A549 (cell line): ENCODE measurements around the gene ILRUN. TPM values are rescaled to one million over a fixed set of nuclear protein-coding genes. Genes with fewer than 3 reads are reported as not detected.

Experiments
- ATAC-seq, 2 experiments: fragments of 200-7000 bp in 1 of 2; fragments of >200 bp in 1 of 2; cut with Nextera tagmentation in 1 of 2; cut with Tn5 transposase in 1 of 2; 3 replicates each; pipeline versions ENCODE4 v1.8.0 to v1.9.1; 2018 to 2020; ENCODE audit warnings: mild to moderate bottlenecking in 1 of 2, moderate library complexity in 1 of 2
- CTCF ChIA-PET: fragments of 300-600 bp; sonication (Branson Sonifier 250); formaldehyde crosslinking; extraction: SDS; loops from one replicate; lab custom pipeline; 2021; ENCODE audit warnings: antibody characterized with exemption, inconsistent platforms; lab: Yijun Ruan, JAX
- POLR2A ChIA-PET: fragments of 350-600 bp; formaldehyde crosslinking; extraction: SDS; loops from one replicate; lab custom pipeline; 2021; ENCODE audit warnings: antibody characterized with exemption, inconsistent platforms; lab: Yijun Ruan, JAX
- DNase-seq, 2 experiments: peaks; one replicate each; pipeline versions ENCODE4 v3.0.0 to v3.0.0-alpha.2; 2011 to 2016; ENCODE audit warnings: low read depth in 1 of 2, low spot score in 1 of 2
- FAIRE-seq: peaks from 2 replicates; lab custom pipeline; 2011; peaks lifted over from hg19 to GRCh38; lab: Jason Lieb, UNC
- H3K27ac ChIP-seq, 2 experiments: fragments of >200 bp; sonication (Bioruptor Twin); formaldehyde crosslinking; 3 replicates each; pipeline ENCODE4 v1.5.1; 2016 to 2017
- H3K4me1 ChIP-seq: fragments of >200 bp; sonication (Bioruptor Twin); formaldehyde crosslinking; 3 replicates; pipeline ENCODE4 v1.6.1; 2016
- H3K4me2 ChIP-seq: fragments of >200 bp; sonication (Bioruptor Twin); formaldehyde crosslinking; 3 replicates; pipeline ENCODE4 v1.6.1; 2016
- H3K4me3 ChIP-seq: fragments of >200 bp; sonication (Bioruptor Twin); formaldehyde crosslinking; 3 replicates; pipeline ENCODE4 v1.5.1; 2016
- H3K9me3 ChIP-seq: fragments of >200 bp; sonication (Bioruptor Twin); formaldehyde crosslinking; 3 replicates; pipeline ENCODE4 v1.6.1; 2016
- ATOH8 ChIP-seq: fragments of 250-450 bp; sonication (Bioruptor Pico); IDR thresholded peaks from 2 replicates; pipeline ENCODE4 v1.5.0; 2020; ENCODE audit warnings: low read depth, mild to moderate bottlenecking, moderate library complexity
- BCL3 ChIP-seq: fragments of >200 bp; sonication (Bioruptor Twin); formaldehyde crosslinking; IDR thresholded peaks from 3 replicates; pipeline ENCODE4 v1.6.1; 2016
- CEBPB ChIP-seq, 2 experiments: fragments of >200 bp in 1 of 2; sonication (Bioruptor Twin) in 1 of 2; formaldehyde crosslinking in 1 of 2; IDR thresholded peaks; 2 replicates each; pipeline ENCODE4 v1.6.1; 2012 to 2016
- EHF ChIP-seq: fragments of 250-450 bp; sonication (Bioruptor Pico); IDR thresholded peaks from 2 replicates; pipeline ENCODE4 v1.5.0; 2020; ENCODE audit warnings: mild to moderate bottlenecking
- EHMT2 ChIP-seq: fragments of 200-600 bp; sonication (generic); IDR thresholded peaks from 2 replicates; pipeline ENCODE4 v1.6.1; 2016; ENCODE audit warnings: antibody characterized with exemption, low read depth, mild to moderate bottlenecking, moderate library complexity
- EP300 ChIP-seq, 2 experiments: fragments of >200 bp; sonication (Bioruptor Twin); formaldehyde crosslinking; IDR thresholded peaks; 2 replicates in 1 of 2; 3 replicates in 1 of 2; pipeline ENCODE4 v1.6.1; 2016 to 2017
- FOSL2 ChIP-seq, 2 experiments: fragments of 450-650 bp in 1 of 2; fragments of >200 bp in 1 of 2; sonication (Bioruptor Twin) in 1 of 2; formaldehyde crosslinking; IDR thresholded peaks; 2 replicates each; pipeline versions ENCODE4 v1.5.0 to v1.6.1; 2016 to 2020; ENCODE audit warnings: mild to moderate bottlenecking in 1 of 2, moderate library complexity in 1 of 2
- GATA3 ChIP-seq: IDR thresholded peaks from 2 replicates; pipeline ENCODE4 v1.6.1; 2012; ENCODE audit warnings: borderline replicate concordance
- HES2 ChIP-seq: fragments of >200 bp; sonication (Bioruptor Twin); formaldehyde crosslinking; IDR thresholded peaks from 2 replicates; pipeline ENCODE4 v1.6.1; 2016
- HOXA7 ChIP-seq: fragments of 250-450 bp; sonication (Bioruptor Pico); IDR thresholded peaks from 2 replicates; pipeline ENCODE4 v1.5.0; 2020; ENCODE audit warnings: mild to moderate bottlenecking, moderate library complexity
- KDM5A ChIP-seq: fragments of 200-600 bp; sonication (generic); IDR thresholded peaks from 2 replicates; pipeline ENCODE4 v1.6.1; 2016; ENCODE audit warnings: antibody characterized with exemption, mild to moderate bottlenecking
- MAFK ChIP-seq: fragments of 450-650 bp; IDR thresholded peaks from 2 replicates; pipeline ENCODE4 v1.6.1; 2014; ENCODE audit not compliant: partially characterized antibody
- MAZ ChIP-seq: fragments of 150-350 bp; IDR thresholded peaks from 2 replicates; pipeline ENCODE4 v1.6.1; 2014; ENCODE audit warnings: antibody characterized with exemption, low read depth, low read length, borderline replicate concordance
- MYC ChIP-seq: IDR thresholded peaks from 2 replicates; pipeline ENCODE4 v1.6.1; 2012; ENCODE audit warnings: mild to moderate bottlenecking, inconsistent platforms, low read length, improper control_type of control experiment, borderline replicate concordance
- NR3C1 ChIP-seq: fragments of >200 bp; sonication (Bioruptor Twin); formaldehyde crosslinking; IDR thresholded peaks from 3 replicates; pipeline ENCODE4 v1.6.1; 2017
- PBX3 ChIP-seq: IDR thresholded peaks from 2 replicates; pipeline ENCODE4 v1.6.1; 2012
- POLR2AphosphoS2 ChIP-seq: conservative IDR thresholded peaks from 2 replicates; pipeline ENCODE4 v1.6.1; 2012; ENCODE audit warnings: low read length, improper control_type of control experiment, inconsistent platforms
- RAD21 ChIP-seq, 2 experiments: fragments of >200 bp in 1 of 2; sonication (Bioruptor Twin) in 1 of 2; formaldehyde crosslinking in 1 of 2; IDR thresholded peaks in 1 of 2; conservative IDR thresholded peaks in 1 of 2; 2 replicates in 1 of 2; 3 replicates in 1 of 2; pipeline ENCODE4 v1.6.1; 2012 to 2018; ENCODE audit warnings: inconsistent platforms in 1 of 2
- RARB ChIP-seq: fragments of 250-450 bp; sonication (Bioruptor Pico); IDR thresholded peaks from 2 replicates; pipeline ENCODE4 v1.8.0; 2021; ENCODE audit warnings: mild to moderate bottlenecking, moderate library complexity
- SMC3 ChIP-seq: fragments of >200 bp; sonication (Bioruptor Twin); formaldehyde crosslinking; IDR thresholded peaks from 3 replicates; pipeline ENCODE4 v1.6.1; 2018; ENCODE audit warnings: inconsistent platforms
- ZSCAN20 ChIP-seq: fragments of 250-450 bp; sonication (Bioruptor Pico); IDR thresholded peaks from 2 replicates; pipeline ENCODE4 v1.8.0; 2022; ENCODE audit warnings: mild to moderate bottlenecking, moderate library complexity
- WGBS: methylation state at CpG from one replicate; pipeline ENCODE4 v1.1.6; 2017; ENCODE audit errors: missing lambda C conversion rate; 5-methylcytosine and 5-hydroxymethylcytosine counted together
- polyA plus RNA-seq, 4 experiments: library from polyadenylated mRNA; depleted of rRNA in 3 of 4; stranded (reverse); fragments of >200 nt; fragmentation: RNase III in 1 of 4; extraction: RNeasy Plus Mini Kit Qiagen cat#74134 plus additional on column Dnase treatment in 1 of 4; gene quantifications; 2 replicates in 3 of 4; 3 replicates in 1 of 4; pipeline ENCODE4 v1.2.3, GENCODE V29; 2011 to 2017

ILRUN gene
- polyA plus RNA-seq, 2 of the 4 experiments (the other 2 are of a cell fraction): 28.6 to 36.1 TPM

DNA sequence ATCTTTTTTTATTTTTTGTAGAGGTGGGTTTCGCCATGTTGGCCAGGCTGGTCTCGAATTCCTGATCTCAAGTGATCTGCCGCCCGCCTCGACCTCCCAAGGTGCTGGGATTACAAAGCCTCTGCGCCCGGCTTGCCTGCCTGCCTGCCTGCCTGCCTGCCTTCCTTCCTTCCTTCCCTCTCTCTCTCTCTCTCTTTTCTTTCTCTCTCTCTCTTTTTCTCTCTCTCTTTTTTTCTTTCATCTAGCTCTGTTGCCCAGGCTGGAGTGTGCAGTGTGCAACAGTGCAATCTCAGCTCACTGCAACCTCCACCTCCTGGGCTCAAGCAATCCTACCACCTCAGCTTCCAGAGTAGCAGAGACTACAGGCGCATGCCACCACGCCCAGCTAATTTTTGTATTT is 4.6 kb upstream of the ILRUN start:
- TF ChIP-seq ATOH8 (CRISPR knock-in tag) (no peak), GATA3 (no peak), BCL3 (no peak), KDM5A (no peak)
- POLR2A ChIA-PET: no interaction called here
- no peak for DNase-seq
- Histone ChIP-seq H3K4me3 (no peak overlapping the region), H3K4me1 (peaks cover 14% of the 10 kb centered on the region; the same call in 2 of the 3 replicates), H3K9me3 (no peaks in the 10 kb centered on the region), H3K4me2 (no peak overlapping the region), H3K27ac (no peak overlapping the region)
- CTCF ChIA-PET: no interaction called here
- WGBS: 89% methylated on average over 9 of the region's 9 CpGs
- ATAC-seq: no peak
- FAIRE-seq: no peak

DNA sequence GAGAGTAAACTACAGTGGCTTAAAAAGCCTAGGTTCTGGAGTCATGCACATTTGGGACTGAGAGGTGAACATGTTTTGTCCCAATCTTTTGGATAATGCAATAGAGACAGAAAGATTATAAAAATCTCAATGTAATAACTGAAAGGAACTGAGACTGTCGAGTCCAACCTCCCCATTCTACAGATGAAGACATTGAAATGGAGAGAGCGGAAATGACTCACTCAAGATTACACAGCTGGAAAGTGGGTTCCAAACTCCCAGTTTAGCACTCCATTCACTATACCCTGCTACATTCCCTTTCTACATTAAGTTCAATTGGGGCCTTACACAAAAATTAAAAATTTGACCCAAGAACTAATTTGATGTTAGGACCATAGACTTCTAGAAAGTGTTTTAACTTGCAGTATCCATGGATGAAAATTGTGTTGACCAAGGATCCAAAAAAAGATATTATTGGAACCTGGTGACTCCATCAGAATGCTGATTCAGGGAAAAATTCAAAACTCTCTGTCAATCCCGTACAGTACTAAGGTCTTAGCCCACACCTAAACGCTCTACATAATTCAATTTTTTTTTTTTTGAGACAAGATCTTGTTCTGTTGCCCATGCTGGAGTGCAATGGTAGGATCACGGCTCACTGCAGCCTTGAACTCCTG is 1.5 kb upstream of the ILRUN start:
- CTCF ChIA-PET: interaction anchor here (0.6 to 0.7 kb wide), 2 partner anchors 13 to 78 kb away, joined by 4 to 6 read pairs; no protein-coding TSS in a partner anchor
- H3K4me1 ChIP-seq: peaks cover 22% of the 10 kb centered on the region; the same call in 2 of the 3 replicates
- H3K27ac ChIP-seq: peak overlapping the region; percentile 82 to 93; a peak in 3 of 6 replicates
- no peak for TF ChIP-seq ATOH8 (CRISPR knock-in tag)
- peak; percentile 84 for TF ChIP-seq MAFK
- TF ChIP-seq EHMT2: no peak
- TF ChIP-seq, all 56 proteins: peak for 1
- H3K4me2 ChIP-seq: peak overlapping the region; percentile 84
- no peaks in the 10 kb centered on the region for H3K9me3 ChIP-seq
- ATAC-seq (no peak), DNase-seq (no peak), FAIRE-seq (no peak)
- H3K4me3 ChIP-seq: no peak overlapping the region
- 87% methylated on average over 5 of the region's 5 CpGs for WGBS
- POLR2A ChIA-PET: no interaction called here

DNA sequence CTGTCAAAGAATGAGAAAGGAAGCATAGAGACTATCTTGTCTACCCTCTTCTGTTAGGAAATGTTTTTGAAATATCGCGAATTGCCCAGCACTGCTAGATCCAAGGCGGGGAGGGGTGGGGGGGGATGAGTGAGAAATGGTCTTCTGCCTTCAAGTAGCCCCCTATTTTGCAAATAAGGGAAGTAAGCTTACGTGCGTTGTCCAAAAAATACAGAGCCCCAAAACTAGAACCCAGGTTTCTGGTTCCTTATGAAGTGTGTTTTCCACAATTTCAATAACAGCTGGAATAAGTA is 923 bp upstream of the ILRUN start:
- peaks cover 25% of the 10 kb centered on the region; the same call in 2 of the 3 replicates for H3K4me1 ChIP-seq
- 50% methylated on average over 5 of the region's 5 CpGs for WGBS
- TF ChIP-seq RARB (CRISPR knock-in tag) (no peak), EHMT2 (no peak), POLR2AphosphoS2 (no peak), HOXA7 (CRISPR knock-in tag) (no peak), MYC (no peak), ATOH8 (CRISPR knock-in tag) (no peak), NR3C1 (no peak), SMC3 (no peak), RAD21 (conservative IDR thresholded peaks at IDR 0.05 in 1 of 2, IDR thresholded peaks at IDR 0.05 in 1 of 2) (no peak), PBX3 (no peak), EHF (CRISPR knock-in tag) (no peak), ZSCAN20 (no peak), FOSL2 (IDR thresholded peaks at IDR 0.05) (no peak), FOSL2 (CRISPR knock-in tag; IDR thresholded peaks at IDR 0.05) (no peak), EP300 (IDR thresholded peaks at IDR 0.05) (no peak), CEBPB (IDR thresholded peaks at IDR 0.05) (no peak), MAZ (no peak), HES2 (no peak)
- TF ChIP-seq, all 56 proteins: peak for 0
- ATAC-seq (no peak; a peak in 1 of 6 replicates), FAIRE-seq (no peak), DNase-seq (no peak)
- POLR2A ChIA-PET: no interaction called here
- Histone ChIP-seq H3K27ac (peak overlapping the region; percentile 82 to 93), H3K9me3 (no peaks in the 10 kb centered on the region), H3K4me2 (peak overlapping the region; percentile 84), H3K4me3 (peak overlapping the region; percentile 99)
- CTCF ChIA-PET: interaction anchor here (0.6 to 0.7 kb wide), 2 partner anchors 14 to 79 kb away, joined by 4 to 6 read pairs; no protein-coding TSS in a partner anchor
